ENCODE results near the gene ZNF593OS. TPM values are rescaled to one million over a fixed set of nuclear protein-coding genes. Genes with fewer than 3 reads are reported as not detected.

Gene ZNF593OS
- total and polyA plus RNA-seq, 2 donors (not counting 1 experiment from before 2014, with no cell fraction given), result 0.09 TPM; not detected in 1

DNA sequence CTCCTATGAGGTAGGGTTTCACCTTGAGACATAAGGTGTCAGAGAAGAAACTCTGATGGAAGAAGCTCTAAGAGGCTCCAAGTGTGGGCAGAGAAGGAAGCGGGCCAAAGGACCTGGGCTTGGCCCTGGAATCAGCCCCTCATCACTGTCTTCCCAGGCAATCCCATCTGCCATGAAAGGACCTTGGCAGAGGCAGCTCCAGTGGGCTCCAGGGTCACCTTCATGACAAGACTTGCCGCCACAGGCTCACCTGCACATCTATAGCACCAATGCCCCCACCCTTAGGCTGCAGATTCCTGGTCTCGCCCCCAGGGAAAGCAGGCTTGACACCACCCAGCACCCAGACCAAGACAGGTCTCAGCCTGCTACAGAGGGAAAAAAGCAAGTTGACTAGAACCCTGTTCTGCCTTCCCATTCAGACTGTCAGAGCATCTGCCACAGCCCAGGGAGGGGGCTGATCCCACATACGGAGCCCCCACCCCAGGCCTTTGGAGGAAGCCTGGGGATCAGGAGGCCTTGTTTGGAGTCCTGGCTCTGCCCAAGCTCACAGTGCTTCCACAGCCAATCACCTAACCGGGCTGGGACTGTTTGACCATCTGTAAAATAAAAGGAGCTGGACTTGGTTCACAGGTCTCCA is 13.2 kb downstream of the ZNF593OS start:
- no peaks in the 10 kb centered on the region for H3K36me3 ChIP-seq (replicated peaks in 1 of 2; ENCODE audit: control extremely low read depth in 1 of 2, control insufficient read depth in 1 of 2, extremely low read depth in 1 of 2, insufficient read depth in 2 of 2, low read length in 1 of 2)
- H3K9me3 ChIP-seq (ENCODE audit: control extremely low read depth in 1 of 3, control insufficient read depth in 2 of 3, insufficient read depth in 1 of 3, low read length in 2 of 3), result peaks cover 0 to 3% (median 0%) of the 10 kb centered on the region in 3 donors
- no peaks in the 10 kb centered on the region for H3K79me2 ChIP-seq (ENCODE audit: control insufficient read depth, insufficient read depth, low read length)
- H3K27ac ChIP-seq (ENCODE audit: low read length in 2 of 2), result no peak overlapping the region
- no peak overlapping the region for H3K9ac ChIP-seq (ENCODE audit: low read length)
- ChIA-PET CTCF (interaction anchor here (0.6 kb wide), 1 partner anchor 13 kb away, joined by 3 read pairs; no protein-coding TSS in a partner anchor), POLR2A (interaction anchor here (0.6 kb wide), 1 partner anchor 759 kb away, joined by 4 read pairs; no protein-coding TSS in a partner anchor)
- no peak overlapping the region for H3K27ac Mint-ChIP-seq
- no peak overlapping the region for H3K4me2 ChIP-seq (replicated peaks; ENCODE audit: low read depth, low read length, poor library complexity, severe bottlenecking)
- H4K20me1 ChIP-seq (ENCODE audit: control insufficient read depth, insufficient read depth, low read length, poor library complexity, severe bottlenecking), result no peaks in the 10 kb centered on the region
- no peak overlapping the region for H3K4me3 Mint-ChIP-seq
- H3K4me1 ChIP-seq (ENCODE audit: control insufficient read depth in 2 of 2, insufficient read depth in 2 of 2, low read length in 2 of 2), result peaks cover 19 to 22% of the 10 kb centered on the region in 2 donors
- no peak for TF ChIP-seq EZH2 (IDR thresholded peaks at IDR 0.05; ENCODE audit: borderline replicate concordance, insufficient read depth, low read depth, low read length, poor library complexity, severe bottlenecking)
- TF ChIP-seq, protein P1, sequence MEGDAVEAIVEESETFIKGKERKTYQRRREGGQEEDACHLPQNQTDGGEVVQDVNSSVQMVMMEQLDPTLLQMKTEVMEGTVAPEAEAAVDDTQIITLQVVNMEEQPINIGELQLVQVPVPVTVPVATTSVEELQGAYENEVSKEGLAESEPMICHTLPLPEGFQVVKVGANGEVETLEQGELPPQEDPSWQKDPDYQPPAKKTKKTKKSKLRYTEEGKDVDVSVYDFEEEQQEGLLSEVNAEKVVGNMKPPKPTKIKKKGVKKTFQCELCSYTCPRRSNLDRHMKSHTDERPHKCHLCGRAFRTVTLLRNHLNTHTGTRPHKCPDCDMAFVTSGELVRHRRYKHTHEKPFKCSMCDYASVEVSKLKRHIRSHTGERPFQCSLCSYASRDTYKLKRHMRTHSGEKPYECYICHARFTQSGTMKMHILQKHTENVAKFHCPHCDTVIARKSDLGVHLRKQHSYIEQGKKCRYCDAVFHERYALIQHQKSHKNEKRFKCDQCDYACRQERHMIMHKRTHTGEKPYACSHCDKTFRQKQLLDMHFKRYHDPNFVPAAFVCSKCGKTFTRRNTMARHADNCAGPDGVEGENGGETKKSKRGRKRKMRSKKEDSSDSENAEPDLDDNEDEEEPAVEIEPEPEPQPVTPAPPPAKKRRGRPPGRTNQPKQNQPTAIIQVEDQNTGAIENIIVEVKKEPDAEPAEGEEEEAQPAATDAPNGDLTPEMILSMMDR (IDR thresholded peaks at IDR 0.05), result no peak
- 100% methylated on average over 4 of the region's 5 CpGs for WGBS (ENCODE audit: insufficient coverage)
- no peak overlapping the region for H2AFZ ChIP-seq (ENCODE audit: insufficient read depth, low read depth, low read length, poor library complexity, severe bottlenecking)
- peaks cover 49% of the 10 kb centered on the region for H3K27me3 Mint-ChIP-seq
- no peak overlapping the region for H3K4me3 ChIP-seq (ENCODE audit: control extremely low read depth in 1 of 5, extremely low read depth in 1 of 5, insufficient read depth in 1 of 5, low read depth in 2 of 5, low read length in 4 of 5)
- peaks cover 6% of the 10 kb centered on the region for H3K4me1 Mint-ChIP-seq
- peaks cover 0 to 68% (median 23%) of the 10 kb centered on the region in 4 experiments for H3K27me3 ChIP-seq (replicated peaks in 1 of 4; ENCODE audit: control extremely low read depth in 1 of 4, control insufficient read depth in 3 of 4, insufficient read depth in 4 of 4, low read length in 3 of 4)
- no peak for ATAC-seq (ENCODE audit: low read depth)
- DNase-seq, result no peak
- intact Hi-C loops (cut with micrococcal nuclease), result no loop called here
- no peaks in the 10 kb centered on the region for H3K9me3 Mint-ChIP-seq (ENCODE audit: insufficient read depth)
